Measurements from ENCODE around the gene PTTG1IP2. TPM values are rescaled to one million over a fixed set of nuclear protein-coding genes. Genes with fewer than 3 reads are reported as not detected.

The PTTG1IP2 gene
- total and polyA plus RNA-seq, 10 of the 15 experiments (the other 5 are each of a cell fraction or from before 2014, with no cell fraction given), result not detected

GRCh38 chr7:90465816-90466215, 3.6 kb upstream of the PTTG1IP2 start:
- TF ChIP-seq WRNIP1 (IDR thresholded peaks at IDR 0.05; ENCODE audit: borderline replicate concordance, low read depth, low read length), result no peak
- no peak for TF ChIP-seq GABPA (IDR thresholded peaks at IDR 0.05; ENCODE audit: low read depth)
- TF ChIP-seq BCLAF1 (IDR thresholded peaks at IDR 0.05), result no peak
- no peak for TF ChIP-seq RELB (IDR thresholded peaks at IDR 0.05; ENCODE audit: low read depth)
- Histone ChIP-seq H4K20me1 (ENCODE audit: control insufficient read depth, insufficient read depth) (no peaks in the 10 kb centered on the region), H2AFZ (ENCODE audit: control insufficient read depth, low read depth, low read length) (no peak overlapping the region), H3K9me3 (replicated peaks; ENCODE audit: control insufficient read depth, insufficient read depth, low read length) (peaks cover 2% of the 10 kb centered on the region; the same call in 2 of the 3 replicates), H3K79me2 (ENCODE audit: control insufficient read depth, insufficient read depth, low read length) (no peaks in the 10 kb centered on the region), H3K9ac (ENCODE audit: control insufficient read depth, insufficient read depth, low read length) (no peak overlapping the region), H3K27ac (ENCODE audit: control insufficient read depth, insufficient read depth) (no peak overlapping the region), H3K4me2 (ENCODE audit: control insufficient read depth, insufficient read depth) (no peak overlapping the region), H3K36me3 (ENCODE audit: control insufficient read depth in 2 of 2, insufficient read depth in 2 of 2, low read length in 1 of 2) (no peaks in the 10 kb centered on the region), H3K4me3 (no peak overlapping the region), H3K27me3 (replicated peaks in 1 of 2; ENCODE audit: control insufficient read depth in 2 of 2, insufficient read depth in 2 of 2, low read length in 1 of 2) (no peaks in the 10 kb centered on the region), H3K4me1 (ENCODE audit: control insufficient read depth, insufficient read depth, low read length) (no peaks in the 10 kb centered on the region)
- intact Hi-C loops (cut with micrococcal nuclease; ENCODE audit: unreplicated experiment), result no loop called here
- ChIA-PET RAD21 (ENCODE audit: unreplicated experiment) (interaction anchor here (1.4 kb wide), 1 partner anchor 10 kb away, joined by 3 read pairs; no protein-coding TSS in a partner anchor), SMC1A (ENCODE audit: uncharacterized antibody, unreplicated experiment) (interaction anchor here (1.4 kb wide), 1 partner anchor 10 kb away, joined by 3 read pairs; no protein-coding TSS in a partner anchor), CTCF (interaction anchor here (4.1 kb wide), 1 partner anchor 10 kb away, joined by 23 read pairs; no protein-coding TSS in a partner anchor), POLR2A (no interaction called here)
- ATAC-seq (no peak), DNase-seq (ENCODE audit: low read depth, low spot score) (no peak), FAIRE-seq (no peak)
- in situ Hi-C loops (cut with MboI), result no loop called here
- no TSS peak for BruUV-seq (replicated peaks)
